ENCODE data around the gene TTC34.

GRCh38 chr1:2777424-2778219 is 23.9 kb downstream of the TTC34 start:
- TF ChIP-seq CTCF (conservative IDR thresholded peaks at IDR 0.05 in 1 of 2, IDR thresholded peaks at IDR 0.05 in 1 of 2; ENCODE audit: low read depth in 1 of 2, low read length in 2 of 2) = no peak
- TF ChIP-seq EZH2 (IDR thresholded peaks at IDR 0.05; ENCODE audit: low read length, missing control alignments) = no peak

Measured in fibroblast of lung (primary cell).